Thyroid gland (tissue), 4 donors: Measurements from ENCODE around the gene SSTR4.

ENCODE experiments used
- POLR2A ChIP-seq, 2 donors: fragments of 450-650 bp; IDR thresholded peaks; one replicate each; pipeline ENCODE4 v1.6.1; 2017; ENCODE audit warnings: antibody characterized with exemption in 2 of 2, mild to moderate bottlenecking in 2 of 2, moderate library complexity in 1 of 2
- TF ChIP-seq, protein P1 (sequence below), 6 experiments: fragments of 200-600 bp in 3 of 6; fragments of 450-650 bp in 3 of 6; sonication (generic) in 3 of 6; IDR thresholded peaks; one replicate each; pipeline ENCODE4 v1.5.1; 2016 to 2019; ENCODE audit warnings: antibody characterized with exemption in 6 of 6, mild to moderate bottlenecking in 2 of 6, inconsistent platforms in 1 of 6, moderate library complexity in 1 of 6

GRCh38 chr20:23042270-23042669, 7.2 kb downstream of the SSTR4 start:
- TF ChIP-seq, protein P1, sequence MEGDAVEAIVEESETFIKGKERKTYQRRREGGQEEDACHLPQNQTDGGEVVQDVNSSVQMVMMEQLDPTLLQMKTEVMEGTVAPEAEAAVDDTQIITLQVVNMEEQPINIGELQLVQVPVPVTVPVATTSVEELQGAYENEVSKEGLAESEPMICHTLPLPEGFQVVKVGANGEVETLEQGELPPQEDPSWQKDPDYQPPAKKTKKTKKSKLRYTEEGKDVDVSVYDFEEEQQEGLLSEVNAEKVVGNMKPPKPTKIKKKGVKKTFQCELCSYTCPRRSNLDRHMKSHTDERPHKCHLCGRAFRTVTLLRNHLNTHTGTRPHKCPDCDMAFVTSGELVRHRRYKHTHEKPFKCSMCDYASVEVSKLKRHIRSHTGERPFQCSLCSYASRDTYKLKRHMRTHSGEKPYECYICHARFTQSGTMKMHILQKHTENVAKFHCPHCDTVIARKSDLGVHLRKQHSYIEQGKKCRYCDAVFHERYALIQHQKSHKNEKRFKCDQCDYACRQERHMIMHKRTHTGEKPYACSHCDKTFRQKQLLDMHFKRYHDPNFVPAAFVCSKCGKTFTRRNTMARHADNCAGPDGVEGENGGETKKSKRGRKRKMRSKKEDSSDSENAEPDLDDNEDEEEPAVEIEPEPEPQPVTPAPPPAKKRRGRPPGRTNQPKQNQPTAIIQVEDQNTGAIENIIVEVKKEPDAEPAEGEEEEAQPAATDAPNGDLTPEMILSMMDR (IDR thresholded peaks at IDR 0.05), result no peak
- no peak for TF ChIP-seq POLR2A (IDR thresholded peaks at IDR 0.05)
